Mammary epithelial cell (primary cell): Measurements from ENCODE around the gene NCL.

Source experiments
- CTCF ChIP-seq, 2 donors: IDR thresholded peaks in 1 of 2; conservative IDR thresholded peaks in 1 of 2; 2 replicates each; pipeline ENCODE4 v1.5.1; 2011 to 2012; ENCODE audit warnings: inconsistent platforms in 2 of 2, low read length in 2 of 2, mild to moderate bottlenecking in 2 of 2, control low read depth in 1 of 2, low read depth in 1 of 2; ENCODE audit not compliant: insufficient read depth in 1 of 2; ENCODE audit errors: extremely low read depth in 1 of 2
- EZH2 ChIP-seq: IDR thresholded peaks from 2 replicates; pipeline ENCODE4 v1.6.1; 2012; ENCODE audit warnings: low read length, inconsistent platforms, borderline replicate concordance

- TF ChIP-seq EZH2 (no peak), CTCF (conservative IDR thresholded peaks at IDR 0.05 in 1 of 2, IDR thresholded peaks at IDR 0.05 in 1 of 2; ENCODE audit: extremely low read depth in 1 of 2, insufficient read depth in 1 of 2, low read depth in 1 of 2, low read length in 2 of 2) (no peak)
These were observed 11.3 kb downstream of the NCL start for GRCh38 chr2:231452799-231453508.
